ENCODE results near the gene KCTD18.

The KCTD18 gene

GRCh38 chr2:200467806-200468681, 41.8 kb downstream of the KCTD18 start:
- ChIA-PET POLR2A (ENCODE audit: low non-redundant PET) (no interaction called here), CTCF (interaction anchor here (0.6 to 1.1 kb wide), 4 partner anchors 13 to 494 kb away, joined by 3 read pairs; partner anchors contain the start of gene AOX1)
- TF ChIP-seq CTCF (conservative IDR thresholded peaks at IDR 0.05; ENCODE audit: low read depth) = no peak
- no peak overlapping the region for H3K27ac ChIP-seq
- no peak for DNase-seq (ENCODE audit: low spot score)

- TF ChIP-seq CTCF (conservative IDR thresholded peaks at IDR 0.05; ENCODE audit: low read depth) = no peak
- no peak for DNase-seq (ENCODE audit: low spot score)
- H3K27ac ChIP-seq = no peak overlapping the region
- ChIA-PET POLR2A (ENCODE audit: low non-redundant PET) (no interaction called here), CTCF (interaction anchor here (0.6 to 1.1 kb wide), 2 partner anchors 481 to 493 kb away, joined by 3 to 4 read pairs; no protein-coding TSS in a partner anchor)
Observed at GRCh38 chr2:200466425-200467418, 43.1 kb downstream of the KCTD18 start.

GRCh38 chr2:200463452-200463851, 46.4 kb downstream of the KCTD18 start:
- POLR2A ChIA-PET (ENCODE audit: low non-redundant PET) = no interaction called here
- no peak for DNase-seq (ENCODE audit: low spot score)
- CTCF ChIA-PET = no interaction called here
- H3K27ac ChIP-seq = no peak overlapping the region
- no peak for TF ChIP-seq CTCF (conservative IDR thresholded peaks at IDR 0.05; ENCODE audit: low read depth)

GRCh38 chr2:200461846-200462710, 47.8 kb downstream of the KCTD18 start:
- CTCF ChIA-PET = interaction anchor here (1.1 kb wide), 1 partner anchor 477 kb away, joined by 4 read pairs; no protein-coding TSS in a partner anchor
- POLR2A ChIA-PET (ENCODE audit: low non-redundant PET) = no interaction called here

GRCh38 chr2:200459101-200459500, 50.8 kb downstream of the KCTD18 start:
- DNase-seq (ENCODE audit: low spot score) = no peak
- TF ChIP-seq CTCF (conservative IDR thresholded peaks at IDR 0.05; ENCODE audit: low read depth) = no peak
- ChIA-PET POLR2A (ENCODE audit: low non-redundant PET) (no interaction called here), CTCF (interaction anchor here (0.6 kb wide), 1 partner anchor 37 kb away, joined by 3 read pairs; no protein-coding TSS in a partner anchor)
- no peak overlapping the region for H3K27ac ChIP-seq

More at GRCh38 chr2:200461846-200462710, 47.8 kb downstream of the KCTD18 start:
- TF ChIP-seq CTCF (conservative IDR thresholded peaks at IDR 0.05; ENCODE audit: low read depth) = no peak
- no peak for DNase-seq (ENCODE audit: low spot score)
- no peak overlapping the region for H3K27ac ChIP-seq
